ENCODE measurements around the gene GRIN2A.

GRCh38 chr16:9840761-9841665 is 341.2 kb downstream of the GRIN2A start:
- TF ChIP-seq CTCF (IDR thresholded peaks at IDR 0.05) (no peak), POLR2A (IDR thresholded peaks at IDR 0.05) (no peak), EP300 (IDR thresholded peaks at IDR 0.05) (no peak), POLR2AphosphoS5 (IDR thresholded peaks at IDR 0.05) (no peak)
